ENCODE results near the gene PDE4A.

Gene PDE4A

DNA sequence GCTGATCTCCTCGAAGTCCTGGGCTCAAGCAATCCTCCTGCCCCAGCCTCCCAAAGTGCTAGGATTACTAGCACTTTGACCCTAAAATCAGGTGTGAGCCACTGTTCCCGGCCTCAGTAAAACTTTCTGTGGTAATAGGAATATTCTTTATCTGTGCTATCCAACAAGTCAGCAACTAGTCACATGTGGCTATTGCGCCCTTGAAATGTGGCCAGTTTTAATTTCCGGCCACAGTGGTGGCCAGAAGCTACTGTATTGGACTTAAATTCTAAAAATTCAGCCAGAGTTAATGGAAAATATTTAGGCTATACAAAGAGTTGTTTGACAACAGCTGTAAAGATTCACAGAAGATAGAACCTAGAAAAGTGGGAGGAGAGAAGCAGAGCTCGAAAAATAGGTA, 52.9 kb downstream of the PDE4A start:
- Histone ChIP-seq H3K27ac (no peak overlapping the region; the same call in 1 of the 2 replicates), H3K9ac (ENCODE audit: insufficient read length) (no peak overlapping the region), H3K9me3 (ENCODE audit: low read depth, low read length) (no peaks in the 10 kb centered on the region), H3K4me3 (no peak overlapping the region), H3K36me3 (ENCODE audit: insufficient read depth, low read length) (no peaks in the 10 kb centered on the region)
- DNase-seq (ENCODE audit: low read depth, low spot score): no peak
- TF ChIP-seq EZH2 (IDR thresholded peaks at IDR 0.05) (no peak), FOXP2 (optimal IDR thresholded peaks at IDR 0.05; ENCODE audit: control extremely low read depth, extremely low read length, insufficient read depth) (no peak), POLR2AphosphoS5 (IDR thresholded peaks at IDR 0.05; ENCODE audit: borderline replicate concordance, low read depth, low read length) (no peak)

DNA sequence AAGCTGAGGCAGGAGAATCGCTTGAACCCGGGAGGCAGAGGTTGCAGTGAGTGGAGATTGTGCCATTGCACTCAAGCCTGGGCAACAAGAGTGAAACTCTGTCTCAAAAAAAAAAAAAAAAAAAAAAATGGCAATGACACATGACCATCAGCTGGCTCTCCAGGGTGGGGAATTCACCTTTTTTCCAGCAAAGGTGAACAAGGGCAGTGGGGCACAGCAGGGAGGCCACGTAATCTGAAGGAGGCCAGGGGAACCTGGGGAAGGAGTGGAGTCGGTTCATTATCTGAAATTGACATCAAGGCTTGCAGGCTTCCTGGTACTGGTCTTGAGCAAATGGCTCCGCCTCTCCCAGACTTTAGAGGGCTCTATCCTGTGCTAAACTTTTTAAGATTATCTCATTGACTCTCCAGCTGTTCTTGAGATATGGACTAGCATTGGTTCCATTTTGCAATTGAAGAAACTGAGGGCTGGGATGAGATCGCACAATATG, 54.7 kb downstream of the PDE4A start:
- H3K9ac ChIP-seq (ENCODE audit: insufficient read length): no peak overlapping the region
- TF ChIP-seq EZH2 (IDR thresholded peaks at IDR 0.05) (no peak), POLR2AphosphoS5 (IDR thresholded peaks at IDR 0.05; ENCODE audit: borderline replicate concordance, low read depth, low read length) (no peak), FOXP2 (optimal IDR thresholded peaks at IDR 0.05; ENCODE audit: control extremely low read depth, extremely low read length, insufficient read depth) (no peak)
- no peak overlapping the region for H3K27ac ChIP-seq
- no peak for DNase-seq (ENCODE audit: low read depth, low spot score)
- no peak overlapping the region for H3K4me3 ChIP-seq
- no peaks in the 10 kb centered on the region for H3K9me3 ChIP-seq (ENCODE audit: low read depth, low read length)
- no peaks in the 10 kb centered on the region for H3K36me3 ChIP-seq (ENCODE audit: insufficient read depth, low read length)

DNA sequence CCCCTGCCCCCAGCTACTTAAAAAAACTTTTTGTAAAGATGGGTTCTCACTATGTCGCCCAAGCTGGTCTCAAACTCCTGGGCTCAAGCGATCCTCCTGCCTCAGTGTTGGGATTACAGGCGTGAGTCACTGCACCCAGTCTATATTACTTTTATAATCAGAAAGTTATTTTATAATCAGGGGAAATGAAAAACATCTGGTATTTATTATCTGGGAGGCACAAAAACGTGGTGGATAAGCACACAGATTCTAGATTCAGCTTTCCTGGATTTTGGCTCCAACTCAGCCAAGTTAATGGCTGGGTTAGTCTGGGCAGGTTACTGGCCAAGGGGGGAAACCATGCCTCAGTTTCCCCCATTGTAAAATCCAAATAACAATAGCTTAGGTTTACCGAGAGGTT, 58.1 kb downstream of the PDE4A start:
- Histone ChIP-seq H3K9ac (ENCODE audit: insufficient read length) (peak overlapping the region; percentile 71), H3K9me3 (ENCODE audit: low read depth, low read length) (no peaks in the 10 kb centered on the region), H3K36me3 (ENCODE audit: insufficient read depth, low read length) (no peaks in the 10 kb centered on the region), H3K4me3 (peak overlapping the region; percentile 77), H3K27ac (peak overlapping the region; percentile 98)
- DNase-seq (ENCODE audit: low read depth, low spot score): peak; percentile 47
- TF ChIP-seq FOXP2 (optimal IDR thresholded peaks at IDR 0.05; ENCODE audit: control extremely low read depth, extremely low read length, insufficient read depth) (no peak), POLR2AphosphoS5 (IDR thresholded peaks at IDR 0.05; ENCODE audit: borderline replicate concordance, low read depth, low read length) (no peak), EZH2 (IDR thresholded peaks at IDR 0.05) (no peak)

GRCh38 chr19:10478903-10479384, 58.6 kb downstream of the PDE4A start:
- no peaks in the 10 kb centered on the region for H3K9me3 ChIP-seq (ENCODE audit: low read depth, low read length)
- H3K4me3 ChIP-seq: peak overlapping the region; percentile 77
- H3K27ac ChIP-seq: peak overlapping the region; percentile 98
- H3K9ac ChIP-seq (ENCODE audit: insufficient read length): peak overlapping the region; percentile 71
- DNase-seq (ENCODE audit: low read depth, low spot score): peak; percentile 71
- TF ChIP-seq EZH2 (IDR thresholded peaks at IDR 0.05): no peak
- TF ChIP-seq FOXP2 (optimal IDR thresholded peaks at IDR 0.05; ENCODE audit: control extremely low read depth, extremely low read length, insufficient read depth): no peak
- TF ChIP-seq POLR2AphosphoS5 (IDR thresholded peaks at IDR 0.05; ENCODE audit: borderline replicate concordance, low read depth, low read length): peak; percentile 54; the same call in 1 of the 2 replicates
- no peaks in the 10 kb centered on the region for H3K36me3 ChIP-seq (ENCODE audit: insufficient read depth, low read length)

GRCh38 chr19:10486551-10486950, 66.2 kb downstream of the PDE4A start:
- Histone ChIP-seq H3K4me3 (no peak overlapping the region), H3K9me3 (ENCODE audit: low read depth, low read length) (no peaks in the 10 kb centered on the region), H3K9ac (ENCODE audit: insufficient read length) (no peak overlapping the region), H3K36me3 (ENCODE audit: insufficient read depth, low read length) (peaks cover 27% of the 10 kb centered on the region; the same call in 1 of the 2 replicates), H3K27ac (no peak overlapping the region)
- TF ChIP-seq POLR2AphosphoS5 (IDR thresholded peaks at IDR 0.05; ENCODE audit: borderline replicate concordance, low read depth, low read length) (no peak), FOXP2 (optimal IDR thresholded peaks at IDR 0.05; ENCODE audit: control extremely low read depth, extremely low read length, insufficient read depth) (no peak), EZH2 (IDR thresholded peaks at IDR 0.05) (no peak)
- DNase-seq (ENCODE audit: low read depth, low spot score): no peak

- peaks cover 37% of the 10 kb centered on the region; the same call in 1 of the 2 replicates for H3K36me3 ChIP-seq (ENCODE audit: insufficient read depth, low read length)
- H3K27ac ChIP-seq: no peak overlapping the region
- DNase-seq (ENCODE audit: low read depth, low spot score): no peak
- no peaks in the 10 kb centered on the region for H3K9me3 ChIP-seq (ENCODE audit: low read depth, low read length)
- H3K4me3 ChIP-seq: no peak overlapping the region
- H3K9ac ChIP-seq (ENCODE audit: insufficient read length): no peak overlapping the region
- TF ChIP-seq POLR2AphosphoS5 (IDR thresholded peaks at IDR 0.05; ENCODE audit: borderline replicate concordance, low read depth, low read length) (no peak), FOXP2 (optimal IDR thresholded peaks at IDR 0.05; ENCODE audit: control extremely low read depth, extremely low read length, insufficient read depth) (no peak), EZH2 (IDR thresholded peaks at IDR 0.05) (no peak)
These were observed 71.2 kb downstream of the PDE4A start for GRCh38 chr19:10491472-10492047.

DNA sequence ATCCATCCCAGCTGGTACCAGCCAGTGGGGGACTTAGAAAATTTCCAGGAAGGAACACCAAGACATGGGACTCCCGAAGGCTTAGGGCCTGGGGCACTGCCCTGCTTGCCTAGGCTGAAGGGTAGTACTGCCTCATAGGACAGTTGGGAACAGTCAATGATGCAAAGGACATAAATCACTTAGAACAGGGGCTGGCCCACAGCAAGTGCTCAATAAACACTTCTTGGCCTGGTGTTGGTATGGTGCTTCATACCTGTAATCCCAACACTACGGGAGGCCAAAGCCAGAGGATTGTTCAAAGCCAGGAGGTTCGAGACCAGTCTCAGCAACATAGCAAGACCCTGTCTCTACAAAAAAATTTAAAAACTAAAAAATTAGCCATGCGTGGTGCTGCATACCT, 77.0 kb downstream of the PDE4A start:
- TF ChIP-seq FOXP2 (optimal IDR thresholded peaks at IDR 0.05; ENCODE audit: control extremely low read depth, extremely low read length, insufficient read depth): no peak
- no peak for TF ChIP-seq EZH2 (IDR thresholded peaks at IDR 0.05)
- no peak for TF ChIP-seq POLR2AphosphoS5 (IDR thresholded peaks at IDR 0.05; ENCODE audit: borderline replicate concordance, low read depth, low read length)
- H3K4me3 ChIP-seq: no peak overlapping the region
- H3K9me3 ChIP-seq (ENCODE audit: low read depth, low read length): no peaks in the 10 kb centered on the region
- no peak overlapping the region for H3K9ac ChIP-seq (ENCODE audit: insufficient read length)
- DNase-seq (ENCODE audit: low read depth, low spot score): no peak
- H3K36me3 ChIP-seq (ENCODE audit: insufficient read depth, low read length): peaks cover 32% of the 10 kb centered on the region
- no peak overlapping the region for H3K27ac ChIP-seq

DNA sequence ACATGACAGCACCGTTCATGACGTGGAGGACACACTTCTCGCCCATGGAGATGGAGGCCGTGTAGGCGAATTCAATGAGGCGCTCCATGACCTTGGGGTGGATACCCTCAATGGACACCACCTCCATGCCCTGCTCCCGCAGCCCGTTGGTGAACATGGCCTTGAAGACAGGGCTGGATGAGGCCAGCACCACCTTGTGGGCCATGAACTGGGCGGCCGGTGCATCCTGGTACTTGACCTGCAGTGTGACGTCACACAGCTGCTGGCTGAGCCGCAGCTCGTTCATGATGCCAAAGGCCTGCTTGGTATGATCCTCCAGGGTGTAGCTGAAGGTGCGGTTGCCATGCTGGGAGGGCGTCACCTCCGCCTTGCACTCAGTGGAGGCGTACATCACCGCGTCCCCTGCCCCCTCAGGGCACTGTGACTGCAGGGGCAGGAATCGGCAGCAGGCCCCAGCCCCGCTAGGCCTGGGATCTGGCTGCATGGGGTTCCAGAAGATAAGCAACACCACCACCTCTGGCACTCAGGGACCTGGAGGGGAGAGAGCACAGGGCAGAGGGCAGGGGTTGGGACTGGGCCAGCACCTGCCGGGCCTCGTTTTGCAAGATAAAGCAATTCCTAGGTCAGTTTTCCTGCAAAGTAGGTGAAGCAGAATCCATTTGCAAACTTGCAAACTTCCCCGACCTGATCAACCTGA, 79.4 kb downstream of the PDE4A start:
- H3K9ac ChIP-seq (ENCODE audit: insufficient read length): no peak overlapping the region
- no peak overlapping the region for H3K27ac ChIP-seq

More for the DNA sequence above, 79.4 kb downstream of the PDE4A start:
- DNase-seq (ENCODE audit: low read depth, low spot score): no peak
- no peak for TF ChIP-seq EZH2 (IDR thresholded peaks at IDR 0.05)
- no peak for TF ChIP-seq POLR2AphosphoS5 (IDR thresholded peaks at IDR 0.05; ENCODE audit: borderline replicate concordance, low read depth, low read length)
- TF ChIP-seq FOXP2 (optimal IDR thresholded peaks at IDR 0.05; ENCODE audit: control extremely low read depth, extremely low read length, insufficient read depth): no peak
- H3K4me3 ChIP-seq: no peak overlapping the region
- peaks cover 32% of the 10 kb centered on the region for H3K36me3 ChIP-seq (ENCODE audit: insufficient read depth, low read length)
- H3K9me3 ChIP-seq (ENCODE audit: low read depth, low read length): no peaks in the 10 kb centered on the region

Measured in SK-N-MC (cell line).